HG03045 (cell line): Measurements from ENCODE around the gene NPAS2.

Experiments used
- ATAC-seq: cut with Tn5 transposase; IDR thresholded peaks from one replicate; pipeline ENCODE4 v1.9.1; 2021; ENCODE audit warnings: mild to moderate bottlenecking, moderate library complexity; ENCODE audit not compliant: unreplicated experiment

Gene NPAS2

GRCh38 chr2:100819370-100820272 is at the start of gene NPAS2:
Gene NPAS2 (plus strand): TSS chr2:100820139. CDS start chr2:100904755, 84,616 bp downstream.
- ATAC-seq, result no peak

- no peak for ATAC-seq
Observed at GRCh38 chr2:100771125-100771524, 48.8 kb upstream of the NPAS2 start.

- no peak for ATAC-seq
Observed at GRCh38 chr2:100773538-100773937, 46.4 kb upstream of the NPAS2 start.

- ATAC-seq, result no peak
Observed at GRCh38 chr2:100776445-100776844, 43.5 kb upstream of the NPAS2 start.

GRCh38 chr2:100778637-100779450 is 41.1 kb upstream of the NPAS2 start:
- no peak for ATAC-seq

- ATAC-seq, result no peak
Observed at GRCh38 chr2:100779908-100780202, 40.1 kb upstream of the NPAS2 start.

GRCh38 chr2:100780203-100781008 is 39.5 kb upstream of the NPAS2 start:
- ATAC-seq, result no peak

GRCh38 chr2:100781009-100781325 is 39.0 kb upstream of the NPAS2 start:
- ATAC-seq, result no peak

- ATAC-seq, result no peak
Observed at GRCh38 chr2:100781523-100782379, 38.2 kb upstream of the NPAS2 start.

GRCh38 chr2:100782380-100782878 is 37.5 kb upstream of the NPAS2 start:
- no peak for ATAC-seq

- ATAC-seq, result no peak
Observed at GRCh38 chr2:100783987-100784386, 36.0 kb upstream of the NPAS2 start.

- no peak for ATAC-seq
Observed at GRCh38 chr2:100784681-100785080, 35.3 kb upstream of the NPAS2 start.

- no peak for ATAC-seq
Observed at GRCh38 chr2:100785626-100786296, 34.2 kb upstream of the NPAS2 start.

- ATAC-seq, result no peak
Observed at GRCh38 chr2:100786297-100786658, 33.7 kb upstream of the NPAS2 start.

GRCh38 chr2:100786985-100787384 is 33.0 kb upstream of the NPAS2 start:
- no peak for ATAC-seq

GRCh38 chr2:100789361-100789760 is 30.6 kb upstream of the NPAS2 start:
- no peak for ATAC-seq

- ATAC-seq, result no peak
Observed at GRCh38 chr2:100791294-100791935, 28.5 kb upstream of the NPAS2 start.

GRCh38 chr2:100791936-100792308 is 28.0 kb upstream of the NPAS2 start:
- no peak for ATAC-seq

- no peak for ATAC-seq
Observed at GRCh38 chr2:100793220-100793619, 26.7 kb upstream of the NPAS2 start.
